Lung (tissue), 12 donors: ENCODE data around the gene LYSMD4. TPM values are rescaled to one million over a fixed set of nuclear protein-coding genes. Genes with fewer than 3 reads are reported as not detected.

Experiments used
- ATAC-seq: fragments of 200-7000 bp; cut with Tn5 transposase; one replicate; pipeline ENCODE4 v1.9.1; 2020; ENCODE audit warnings: moderate number of reproducible peaks; ENCODE audit not compliant: insufficient read depth, low FRiP score
- DNase-seq, 3 donors: peaks; one replicate each; pipeline ENCODE4 v3.0.0-alpha.2; 2013 to 2017
- H3K27ac ChIP-seq, 2 donors: one replicate each; pipeline ENCODE4 v1.5.1; 2013; ENCODE audit warnings: mild to moderate bottlenecking in 2 of 2, moderate library complexity in 2 of 2, control low read depth in 1 of 2, inconsistent platforms in 1 of 2, low read depth in 1 of 2, low read length in 1 of 2
- H3K27me3 ChIP-seq, 3 donors: one replicate each; pipeline ENCODE4 v1.5.1; 2013; ENCODE audit warnings: low read length in 2 of 3; ENCODE audit not compliant: control insufficient read depth in 3 of 3, insufficient read depth in 3 of 3
- H3K36me3 ChIP-seq, 4 donors: one replicate each; pipeline ENCODE4 v1.5.1; 2013; ENCODE audit warnings: low read length in 4 of 4, mild to moderate bottlenecking in 1 of 4, moderate library complexity in 1 of 4; ENCODE audit not compliant: control insufficient read depth in 4 of 4, insufficient read depth in 4 of 4
- H3K4me1 ChIP-seq, 5 donors: one replicate each; pipeline ENCODE4 v1.5.1; 2013; ENCODE audit warnings: low read length in 5 of 5, mild to moderate bottlenecking in 2 of 5, moderate library complexity in 1 of 5; ENCODE audit not compliant: control insufficient read depth in 5 of 5, insufficient read depth in 5 of 5
- H3K4me3 ChIP-seq: one replicate; pipeline ENCODE4 v1.5.1; 2013; ENCODE audit warnings: mild to moderate bottlenecking, control low read depth, moderate library complexity
- H3K9ac ChIP-seq, 2 donors: one replicate each; pipeline ENCODE4 v1.5.1; 2013; ENCODE audit warnings: low read length in 2 of 2, control low read depth in 1 of 2; ENCODE audit not compliant: insufficient read depth in 1 of 2
- H3K9me3 ChIP-seq, 4 donors: one replicate each; pipeline ENCODE4 v1.5.1; 2013; ENCODE audit warnings: low read length in 3 of 4, mild to moderate bottlenecking in 1 of 4, moderate library complexity in 1 of 4; ENCODE audit not compliant: control insufficient read depth in 4 of 4, insufficient read depth in 3 of 4
- WGBS, 2 donors: extraction: QIAGEN DNeasy Blood & Tissue Kit; methylation state at CpG; one replicate each; pipeline ENCODE4 v1.1.7; 2013; 5-methylcytosine and 5-hydroxymethylcytosine counted together
- polyA plus RNA-seq, 2 donors: library from polyadenylated mRNA; stranded (reverse); fragments of 200-250 nt; gene quantifications; one replicate each; pipeline ENCODE4 v1.2.1, GENCODE V29; 2013
- total RNA-seq, 2 donors: library from RNA; depleted of rRNA in 1 of 2; stranded (reverse); fragments of >200 nt in 1 of 2; gene quantifications; one replicate each; pipeline ENCODE4 v1.2.1, GENCODE V29; 2014 to 2021
- TF ChIP-seq, protein P1 (sequence below): IDR thresholded peaks from 2 replicates; pipeline ENCODE4 v1.5.1; 2012; ENCODE audit warnings: mild to moderate bottlenecking; ENCODE audit errors: control extremely low read depth, extremely low read depth
- donor health status: control.
- donor health status: control.
- donor health status: Bipolar disorder and iron deficiency.
- donor health status: healthy.
- donor health status: DM: yes; HTN: yes; CAD: no.

The LYSMD4 gene
- total and polyA plus RNA-seq, 4 donors: 3.7 to 12.4 (median 9.5) TPM

- H3K4me1 ChIP-seq: peaks cover 0 to 49% (median 20%) of the 10 kb centered on the region in 5 donors
- H3K36me3 ChIP-seq: peaks cover 0 to 10% (median 2%) of the 10 kb centered on the region in 4 donors
- 89 to 92% methylated on average over 6 of the region's 6 CpGs for WGBS, 2 donors
- ATAC-seq (no peak), DNase-seq (peak; percentile 73 to 85 (median 79))
- H3K9me3 ChIP-seq: no peaks in the 10 kb centered on the region
- TF ChIP-seq, protein P1, sequence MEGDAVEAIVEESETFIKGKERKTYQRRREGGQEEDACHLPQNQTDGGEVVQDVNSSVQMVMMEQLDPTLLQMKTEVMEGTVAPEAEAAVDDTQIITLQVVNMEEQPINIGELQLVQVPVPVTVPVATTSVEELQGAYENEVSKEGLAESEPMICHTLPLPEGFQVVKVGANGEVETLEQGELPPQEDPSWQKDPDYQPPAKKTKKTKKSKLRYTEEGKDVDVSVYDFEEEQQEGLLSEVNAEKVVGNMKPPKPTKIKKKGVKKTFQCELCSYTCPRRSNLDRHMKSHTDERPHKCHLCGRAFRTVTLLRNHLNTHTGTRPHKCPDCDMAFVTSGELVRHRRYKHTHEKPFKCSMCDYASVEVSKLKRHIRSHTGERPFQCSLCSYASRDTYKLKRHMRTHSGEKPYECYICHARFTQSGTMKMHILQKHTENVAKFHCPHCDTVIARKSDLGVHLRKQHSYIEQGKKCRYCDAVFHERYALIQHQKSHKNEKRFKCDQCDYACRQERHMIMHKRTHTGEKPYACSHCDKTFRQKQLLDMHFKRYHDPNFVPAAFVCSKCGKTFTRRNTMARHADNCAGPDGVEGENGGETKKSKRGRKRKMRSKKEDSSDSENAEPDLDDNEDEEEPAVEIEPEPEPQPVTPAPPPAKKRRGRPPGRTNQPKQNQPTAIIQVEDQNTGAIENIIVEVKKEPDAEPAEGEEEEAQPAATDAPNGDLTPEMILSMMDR: no peak
- no peak overlapping the region for H3K9ac ChIP-seq
- H3K27me3 ChIP-seq: no peaks in the 10 kb centered on the region
- H3K27ac ChIP-seq: no peak overlapping the region
- no peak overlapping the region for H3K4me3 ChIP-seq
Measured at GRCh38 chr15:99728916-99729315, 4.3 kb downstream of the LYSMD4 start.

- H3K27ac ChIP-seq: no peak overlapping the region
Measured at GRCh38 chr15:99727733-99728132, 5.5 kb downstream of the LYSMD4 start.

DNA sequence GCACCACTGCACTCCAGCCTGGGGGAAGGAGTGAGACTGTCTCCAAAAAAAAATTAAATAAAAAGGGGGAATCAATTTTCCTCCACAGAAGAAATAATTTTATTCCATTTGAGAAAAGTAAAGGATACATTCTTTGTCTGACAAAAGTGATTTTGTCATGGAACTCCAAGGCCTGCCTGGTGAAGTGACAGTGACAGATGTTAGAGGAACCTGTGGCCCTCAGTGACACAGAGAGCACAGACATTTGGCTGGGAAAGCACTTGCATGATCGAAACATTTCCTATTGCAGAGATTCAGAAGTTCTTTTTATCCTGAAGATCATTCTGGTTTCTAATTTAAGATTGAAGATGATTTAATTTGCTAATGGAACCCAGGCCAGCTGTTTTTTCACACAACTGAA, 5.9 kb downstream of the LYSMD4 start:
- TF ChIP-seq, protein P1: no peak
- H3K9me3 ChIP-seq: no peaks in the 10 kb centered on the region
- WGBS, 2 donors: 74 to 85% methylated on average over 1 of the region's 1 CpG
- H3K27me3 ChIP-seq: no peaks in the 10 kb centered on the region
- DNase-seq (no peak), ATAC-seq (no peak)
- no peak overlapping the region for H3K27ac ChIP-seq
- H3K9ac ChIP-seq: no peak overlapping the region
- H3K4me3 ChIP-seq: no peak overlapping the region
- peaks cover 0 to 10% (median 4%) of the 10 kb centered on the region in 4 donors for H3K36me3 ChIP-seq
- H3K4me1 ChIP-seq: peaks cover 0 to 47% (median 20%) of the 10 kb centered on the region in 5 donors

More at GRCh38 chr15:99727733-99728132, 5.5 kb downstream of the LYSMD4 start:
- WGBS, 2 donors: 77 to 87% methylated on average over 7 of the region's 7 CpGs
- Histone ChIP-seq H3K4me1 (peaks cover 0 to 49% (median 20%) of the 10 kb centered on the region in 5 donors), H3K27me3 (no peaks in the 10 kb centered on the region), H3K9ac (no peak overlapping the region), H3K36me3 (peaks cover 0 to 10% (median 2%) of the 10 kb centered on the region in 4 donors), H3K4me3 (no peak overlapping the region), H3K9me3 (no peaks in the 10 kb centered on the region)
- DNase-seq (no peak), ATAC-seq (no peak)
- TF ChIP-seq, protein P1: no peak

DNA sequence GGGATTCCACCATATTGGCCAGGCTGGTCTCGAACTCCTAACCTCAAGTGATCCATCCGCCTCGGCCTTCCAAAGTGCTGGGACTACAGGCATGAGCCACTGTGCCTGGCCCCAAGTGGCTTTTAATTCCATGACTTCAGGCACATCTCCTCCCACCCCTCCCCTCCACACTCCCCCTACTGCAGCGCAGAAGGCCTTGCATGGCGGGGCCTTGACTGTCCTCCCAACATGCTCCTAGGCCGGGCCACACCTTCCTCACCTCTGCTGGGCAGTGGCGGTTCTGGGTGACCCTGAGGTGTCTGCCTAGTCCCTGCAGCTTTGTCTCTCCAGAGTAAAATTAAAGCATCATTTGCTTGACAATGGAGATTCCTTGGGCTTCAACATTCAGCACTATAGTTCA, 6.9 kb downstream of the LYSMD4 start:
- peaks cover 0 to 37% (median 12%) of the 10 kb centered on the region in 5 donors for H3K4me1 ChIP-seq
- no peak overlapping the region for H3K27ac ChIP-seq
- 89 to 91% methylated on average over 7 of the region's 7 CpGs for WGBS, 2 donors
- no peaks in the 10 kb centered on the region for H3K27me3 ChIP-seq
- H3K9me3 ChIP-seq: no peaks in the 10 kb centered on the region
- no peak for DNase-seq
- H3K4me3 ChIP-seq: no peak overlapping the region
- no peak for ATAC-seq
- peaks cover 0 to 10% (median 5%) of the 10 kb centered on the region in 4 donors for H3K36me3 ChIP-seq
- TF ChIP-seq, protein P1: no peak
- H3K9ac ChIP-seq: no peak overlapping the region
